ENCODE measurements around the gene CD99L2.

CD99L2 gene

DNA sequence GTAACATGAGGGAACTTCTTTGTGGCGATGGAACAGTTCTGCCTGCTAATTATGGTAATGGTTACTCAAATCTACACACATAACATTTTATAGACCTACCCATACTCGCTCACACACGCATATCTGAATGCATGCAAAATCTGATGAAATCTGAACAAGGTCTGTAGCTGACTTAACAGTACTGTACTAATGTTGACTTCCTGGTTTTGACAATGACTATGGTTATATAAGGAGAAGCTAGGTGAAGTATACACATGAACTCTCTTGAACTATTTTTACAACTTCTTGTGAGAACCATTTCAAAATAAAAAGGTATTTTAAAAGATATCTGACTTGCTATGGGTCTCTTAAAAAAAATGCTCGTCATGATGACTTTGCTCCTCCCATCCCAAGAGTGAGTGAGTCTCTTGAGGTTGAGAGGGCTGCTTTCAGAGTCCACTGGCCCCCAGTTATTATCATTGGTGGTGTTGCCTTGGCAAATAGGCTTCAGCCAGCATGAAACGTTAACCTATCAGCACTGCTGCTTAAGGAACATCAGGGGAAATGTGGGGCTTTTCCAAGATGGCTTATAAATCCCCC is 105.4 kb downstream of the CD99L2 start:
- DNase-seq (ENCODE audit: low spot score), result no peak

DNA sequence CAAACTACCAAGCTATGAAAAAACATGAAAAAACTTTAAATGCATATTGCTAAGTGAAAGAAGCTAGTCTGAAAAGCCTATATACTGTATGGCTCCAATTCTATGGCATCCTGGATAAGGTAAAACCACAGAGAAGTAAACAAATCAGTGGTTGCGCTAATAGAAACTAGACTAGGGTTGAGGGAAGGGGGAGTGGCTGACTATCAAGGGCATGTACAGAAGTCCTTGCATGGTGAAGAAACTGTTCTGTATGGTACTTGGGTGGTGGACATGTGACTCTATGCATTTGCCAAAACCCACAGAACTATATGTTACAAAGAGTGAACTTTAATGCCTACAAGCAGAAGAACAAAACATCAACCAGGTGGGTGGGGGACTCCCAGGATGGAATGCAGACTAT is 108.4 kb downstream of the CD99L2 start:
- no peak for DNase-seq (ENCODE audit: low spot score)

DNA sequence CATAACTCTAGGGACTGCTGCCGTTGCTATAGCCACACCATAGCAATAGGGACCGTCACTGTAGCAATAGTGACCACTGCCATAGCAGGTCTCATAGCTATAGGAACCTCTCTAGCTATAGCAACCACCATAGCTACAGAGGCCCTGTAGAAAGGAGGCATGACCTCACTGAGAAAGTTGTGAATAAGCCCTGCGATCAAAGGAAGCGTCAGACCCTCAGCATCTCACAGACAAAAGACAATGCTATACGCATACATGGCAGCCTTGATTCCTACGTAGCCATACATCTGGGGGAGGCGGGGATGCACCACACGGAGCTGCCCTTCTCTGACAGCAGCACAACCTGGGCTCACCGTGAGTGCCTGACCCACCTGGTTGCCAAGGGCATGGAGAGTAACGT is 116.8 kb downstream of the CD99L2 start:
- DNase-seq (ENCODE audit: low spot score), result no peak

DNA sequence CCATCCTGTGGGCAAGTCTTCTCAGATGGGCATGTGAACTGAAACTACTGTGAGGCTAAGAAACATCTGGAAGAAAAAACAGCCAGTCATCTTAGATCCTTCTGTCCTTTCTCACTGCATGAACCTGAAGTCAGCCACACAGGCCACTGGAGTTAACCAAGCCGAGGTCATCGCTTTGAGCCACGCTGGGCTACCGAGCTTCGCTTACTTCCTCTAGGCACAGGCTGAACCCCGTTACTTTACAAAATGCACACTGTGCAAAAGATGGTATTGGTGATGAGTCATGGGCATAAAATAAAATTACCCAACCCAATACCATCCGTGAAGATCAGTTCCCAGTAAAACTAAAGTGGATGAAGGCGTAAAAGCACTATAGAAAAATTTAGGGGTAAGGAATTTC is 119.1 kb downstream of the CD99L2 start:
- no peak for DNase-seq (ENCODE audit: low spot score)

DNA sequence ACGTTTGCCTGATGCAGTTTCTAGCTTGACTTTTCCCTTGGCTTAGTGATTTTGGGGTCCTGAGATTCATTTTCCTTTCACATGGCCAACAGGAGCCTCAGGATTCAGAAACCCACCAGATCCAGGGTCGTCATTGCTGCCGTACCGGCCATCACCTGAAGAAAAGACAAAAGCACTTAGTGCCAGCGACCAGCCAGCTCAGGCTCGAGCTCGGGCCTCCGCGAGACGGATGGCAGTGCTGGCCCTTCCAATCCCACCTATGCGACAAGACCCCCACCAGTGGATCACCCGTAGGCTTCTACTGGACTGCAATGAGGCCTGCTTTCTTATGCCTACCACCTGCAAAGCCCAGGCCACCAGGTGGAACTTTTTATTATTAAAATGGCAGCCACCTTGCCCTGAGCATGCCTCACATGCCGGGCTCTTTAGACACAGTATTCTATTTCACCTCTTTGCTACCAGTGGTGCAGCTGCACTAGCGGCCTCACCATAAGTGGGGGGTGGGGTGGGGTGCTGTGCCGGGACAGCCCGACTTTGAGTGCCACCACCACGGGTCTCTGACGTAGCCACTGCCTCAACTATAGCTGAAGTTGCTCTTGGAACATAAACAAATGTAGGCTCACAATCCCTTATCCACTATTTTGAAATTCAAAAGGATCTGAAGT is 121.0 kb downstream of the CD99L2 start:
- no peak for DNase-seq (ENCODE audit: low spot score)

DNA sequence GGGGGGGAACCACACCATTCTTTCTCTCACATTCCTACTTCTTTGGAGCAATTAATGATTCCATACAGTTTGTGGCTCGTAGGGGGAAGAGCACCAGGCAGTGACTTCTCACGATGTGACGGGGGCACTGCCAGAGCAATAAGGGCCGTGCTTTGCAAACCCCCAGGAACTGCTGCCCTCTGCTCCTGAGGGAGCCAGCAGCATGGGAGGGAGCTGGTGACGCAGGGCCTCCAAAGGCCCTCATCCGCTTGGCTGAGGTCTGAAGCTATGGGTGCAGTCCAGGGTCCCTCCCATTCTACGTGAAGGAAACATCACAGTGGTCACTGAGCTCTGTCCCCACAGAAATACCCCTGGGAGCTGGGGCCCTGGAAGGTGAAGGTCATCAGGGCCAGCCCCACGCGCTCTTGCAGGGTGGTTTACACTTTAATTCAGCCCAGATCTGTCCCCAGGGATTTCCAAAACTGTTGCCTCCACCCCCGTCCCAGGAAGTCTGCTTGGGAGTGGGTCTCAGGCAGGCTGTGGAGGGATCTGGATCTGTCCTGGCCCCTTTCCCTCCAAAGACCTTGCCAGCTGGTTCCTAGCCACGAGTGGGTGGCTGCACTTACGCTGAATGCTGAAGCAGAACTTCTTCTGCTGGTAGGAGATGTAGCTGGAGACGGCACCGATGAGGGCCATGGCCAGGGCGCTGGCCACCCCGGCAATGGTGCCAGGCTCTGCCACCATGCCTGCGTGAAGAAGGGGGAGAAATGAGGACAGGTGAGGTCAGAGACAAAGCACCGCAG is 122.7 kb downstream of the CD99L2 start:
- no peak for DNase-seq (ENCODE audit: low spot score)

DNA sequence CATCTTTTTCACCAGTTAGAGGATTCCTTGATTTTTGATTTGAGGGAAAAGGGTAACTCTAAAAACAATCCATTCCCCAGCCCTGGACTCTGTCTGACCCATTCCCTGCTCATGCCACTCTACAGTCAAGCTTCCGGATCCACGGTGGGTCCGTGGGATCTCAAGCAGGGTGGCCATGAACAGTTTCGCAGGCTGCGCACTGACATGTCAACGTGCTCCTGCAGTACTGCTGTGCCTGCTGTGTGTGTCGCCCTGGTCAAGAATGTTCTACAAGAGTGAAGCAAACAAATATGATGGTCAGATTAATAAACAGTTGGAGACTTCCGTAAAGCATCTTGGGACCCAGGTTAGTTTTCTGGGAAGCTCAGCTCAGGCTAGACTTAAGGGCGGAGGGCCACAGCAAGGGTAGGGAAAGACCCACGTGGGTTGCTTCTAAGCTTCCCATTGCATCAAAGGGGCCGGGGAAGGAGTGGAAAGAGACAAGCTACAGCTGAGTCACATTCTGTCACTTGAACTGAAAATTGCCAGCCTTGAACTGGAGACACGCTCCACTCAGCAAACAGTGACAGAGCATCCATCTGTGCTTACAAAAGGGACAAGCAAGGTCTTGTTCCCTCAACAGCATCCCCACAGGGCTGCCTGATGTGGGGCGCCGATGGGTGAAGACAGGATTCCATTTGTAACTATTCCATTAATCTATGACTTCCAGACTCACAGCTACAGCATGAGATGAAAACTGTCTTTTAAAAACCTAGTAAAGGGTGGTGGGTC is 123.5 kb downstream of the CD99L2 start:
- no peak for DNase-seq (ENCODE audit: low spot score)

DNA sequence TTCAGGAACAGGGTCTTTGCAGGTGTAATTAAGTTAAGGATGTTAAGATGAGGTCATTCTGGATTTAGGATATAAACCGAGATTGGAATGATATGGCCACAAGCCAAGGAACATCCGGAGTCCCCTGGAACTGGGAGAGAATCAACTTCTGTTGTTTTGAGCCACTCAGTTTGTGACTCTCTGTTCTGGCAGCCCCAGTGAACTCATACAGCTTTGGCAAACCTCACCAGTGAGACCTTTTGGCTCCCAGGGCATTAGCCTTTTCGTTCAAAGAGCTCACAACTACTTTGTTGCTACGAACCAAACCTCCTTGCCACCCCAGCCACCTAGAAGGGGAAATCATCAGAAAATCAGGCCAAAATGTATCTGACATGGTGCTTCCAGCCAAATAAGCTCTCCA is 124.8 kb downstream of the CD99L2 start:
- no peak for DNase-seq (ENCODE audit: low spot score)

DNA sequence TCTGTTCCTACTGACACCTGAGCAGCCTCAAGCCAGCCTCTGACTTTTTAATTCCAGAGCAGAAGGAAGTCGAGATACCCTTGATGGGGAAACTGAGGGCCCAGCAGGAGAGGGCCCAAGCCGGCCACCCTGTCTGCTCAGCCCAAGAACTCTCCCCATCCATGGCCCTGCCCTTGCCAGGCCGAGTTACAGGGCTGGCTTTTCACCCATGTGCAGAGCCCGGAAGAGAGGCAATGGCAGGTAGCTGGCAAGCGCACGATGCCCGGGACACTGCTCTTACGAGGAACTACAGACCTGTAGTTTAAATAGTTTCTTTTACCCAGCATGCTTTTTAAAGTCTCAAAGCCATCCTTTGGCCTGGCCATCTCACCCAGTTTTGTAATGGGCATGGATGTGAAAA is 125.4 kb downstream of the CD99L2 start:
- no peak for DNase-seq (ENCODE audit: low spot score)

DNA sequence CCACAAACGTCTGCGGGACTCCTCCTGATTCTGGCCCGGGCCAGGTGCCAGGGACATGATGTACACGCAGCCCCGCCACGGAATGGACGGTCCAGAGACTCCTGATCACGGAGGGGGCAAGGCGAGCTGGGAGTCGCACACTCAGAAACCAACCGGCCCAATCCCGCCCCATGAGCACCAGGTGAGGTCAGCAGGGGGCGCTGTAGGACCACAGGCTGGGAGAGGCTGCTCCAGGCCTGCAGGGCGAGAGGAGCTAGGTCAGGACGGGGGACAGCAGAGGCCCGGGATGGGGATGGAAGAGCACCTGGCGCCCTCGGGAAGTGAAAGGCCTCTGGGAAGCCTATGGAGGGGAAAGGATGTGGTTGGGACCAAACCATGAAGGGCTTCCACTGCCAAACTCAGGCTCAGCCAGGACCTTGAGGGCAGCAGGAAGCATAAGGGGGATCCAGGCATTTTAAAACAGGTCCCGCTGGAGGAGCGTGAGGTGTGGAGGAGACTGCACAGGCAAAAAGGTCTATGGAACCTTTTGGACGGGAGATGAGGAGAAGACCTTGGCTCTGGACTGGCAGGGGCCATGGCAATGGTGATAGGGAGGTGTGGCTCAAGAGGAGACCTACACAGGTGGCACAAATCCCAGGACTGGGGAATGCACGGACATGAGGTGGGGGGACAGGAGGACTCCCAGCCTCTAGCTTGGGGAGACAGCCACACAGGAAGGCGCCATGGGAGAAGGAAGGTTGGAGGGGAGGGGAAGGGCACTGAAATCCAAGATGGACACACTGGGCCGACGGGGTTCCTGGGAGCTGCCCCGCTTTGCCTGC is 126.1 kb downstream of the CD99L2 start:
- DNase-seq (ENCODE audit: low spot score), result peak; percentile 60

DNA sequence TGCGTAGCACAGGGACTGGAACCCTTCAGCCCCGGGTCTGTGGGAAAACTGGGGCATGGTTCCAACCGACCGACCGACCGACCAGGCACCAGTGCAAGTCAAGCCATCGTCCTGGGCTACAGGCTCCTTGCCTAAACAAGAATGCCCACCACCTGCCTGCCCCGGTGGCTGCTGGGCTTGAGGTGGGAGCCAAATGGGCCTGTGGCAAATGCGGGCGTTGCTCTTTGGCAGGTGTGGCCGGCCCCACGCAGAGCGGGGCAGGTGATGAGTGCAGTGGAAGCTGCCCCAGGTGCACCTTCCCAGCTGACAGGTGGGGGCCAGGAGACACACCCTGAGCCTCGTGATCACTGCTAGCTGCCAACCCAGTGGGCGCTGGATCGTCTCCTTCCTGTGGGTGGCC is 127.4 kb downstream of the CD99L2 start:
- DNase-seq (ENCODE audit: low spot score), result no peak

DNA sequence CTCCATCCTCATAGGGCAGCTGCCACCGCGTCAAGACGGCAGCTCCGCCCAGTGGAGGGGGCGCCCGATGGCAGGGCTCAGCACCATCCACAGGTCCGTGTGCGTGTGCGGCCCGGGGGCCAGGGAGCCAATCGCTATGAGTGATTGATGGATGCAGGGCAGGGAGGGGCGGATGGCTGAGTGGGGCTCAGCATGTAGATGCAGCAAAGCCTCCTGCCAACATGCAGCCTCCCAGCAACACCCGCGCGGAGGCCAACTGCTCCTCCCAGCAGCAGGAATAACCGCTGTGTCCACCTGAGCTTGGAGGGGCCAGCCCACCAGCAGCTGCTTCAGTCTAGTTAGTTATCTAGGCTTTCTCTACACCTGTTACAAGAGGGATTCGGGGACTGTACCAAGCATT is 127.8 kb downstream of the CD99L2 start:
- no peak for DNase-seq (ENCODE audit: low spot score)

DNA sequence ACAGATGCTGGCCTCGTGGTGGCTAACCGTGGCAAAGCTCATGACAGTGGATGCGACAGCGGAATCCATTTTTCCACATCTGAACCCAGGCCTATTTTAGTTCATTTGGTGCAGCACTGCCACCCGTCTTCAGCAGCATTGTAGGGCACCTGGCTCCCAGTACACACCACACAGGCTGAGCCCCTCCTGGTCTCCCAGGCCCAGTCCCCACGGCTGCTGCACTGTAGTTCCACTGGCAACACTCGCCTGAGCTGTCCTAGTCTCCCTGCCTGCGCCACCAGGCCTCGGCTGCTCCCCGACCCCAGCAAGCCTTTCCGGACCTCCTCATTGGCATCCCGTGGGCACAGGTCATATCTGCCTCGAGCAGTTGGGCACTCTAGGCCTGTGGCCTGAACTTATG is 129.1 kb downstream of the CD99L2 start:
- no peak for DNase-seq (ENCODE audit: low spot score)

DNA sequence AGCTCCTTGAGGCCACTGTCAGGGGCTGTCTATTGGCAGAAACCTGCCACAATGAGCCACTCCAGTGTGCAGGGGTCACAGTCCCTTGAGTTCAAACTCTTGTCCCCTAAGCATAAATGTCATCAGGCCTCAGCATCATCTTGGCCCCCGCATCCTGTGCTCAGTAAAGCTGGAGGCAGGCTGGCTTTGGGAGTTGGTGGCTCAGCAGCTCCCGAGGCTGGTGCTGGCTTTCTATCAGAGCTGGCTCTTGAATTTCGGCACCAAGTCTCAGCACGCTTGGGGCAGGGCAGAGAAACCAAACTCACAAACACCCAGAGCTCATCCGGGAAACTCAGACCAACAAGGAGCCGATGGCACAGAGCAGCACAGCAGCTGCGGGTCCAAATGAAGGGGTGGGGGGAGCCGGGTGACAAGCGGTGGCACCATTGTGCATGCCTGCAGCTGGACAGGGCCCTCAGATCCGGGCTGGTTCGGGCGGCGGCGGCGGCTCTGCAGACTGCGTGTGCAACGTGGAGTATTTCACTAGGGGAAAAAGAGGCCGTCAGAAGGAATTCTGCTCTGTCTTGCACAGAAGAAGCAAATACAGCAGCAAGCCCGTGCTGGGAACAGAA is 129.8 kb downstream of the CD99L2 start:
- DNase-seq (ENCODE audit: low spot score), result no peak

DNA sequence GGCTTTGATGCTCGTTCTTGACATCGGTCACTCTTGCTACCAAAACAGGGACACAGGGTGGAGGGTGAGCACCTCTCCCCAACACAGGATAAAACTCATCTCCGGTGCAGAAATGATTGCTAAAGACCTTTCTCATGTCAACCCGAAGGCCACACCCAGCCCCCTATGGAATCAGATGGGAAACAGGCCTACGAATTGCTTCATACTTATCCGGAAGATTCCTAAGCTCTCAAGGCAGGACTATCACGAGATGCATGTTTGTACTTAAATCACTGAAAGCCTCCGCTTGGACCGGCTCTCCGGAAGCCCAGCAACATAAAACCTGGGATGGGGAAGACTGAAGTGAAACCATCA is 130.4 kb downstream of the CD99L2 start:
- no peak for DNase-seq (ENCODE audit: low spot score)

DNA sequence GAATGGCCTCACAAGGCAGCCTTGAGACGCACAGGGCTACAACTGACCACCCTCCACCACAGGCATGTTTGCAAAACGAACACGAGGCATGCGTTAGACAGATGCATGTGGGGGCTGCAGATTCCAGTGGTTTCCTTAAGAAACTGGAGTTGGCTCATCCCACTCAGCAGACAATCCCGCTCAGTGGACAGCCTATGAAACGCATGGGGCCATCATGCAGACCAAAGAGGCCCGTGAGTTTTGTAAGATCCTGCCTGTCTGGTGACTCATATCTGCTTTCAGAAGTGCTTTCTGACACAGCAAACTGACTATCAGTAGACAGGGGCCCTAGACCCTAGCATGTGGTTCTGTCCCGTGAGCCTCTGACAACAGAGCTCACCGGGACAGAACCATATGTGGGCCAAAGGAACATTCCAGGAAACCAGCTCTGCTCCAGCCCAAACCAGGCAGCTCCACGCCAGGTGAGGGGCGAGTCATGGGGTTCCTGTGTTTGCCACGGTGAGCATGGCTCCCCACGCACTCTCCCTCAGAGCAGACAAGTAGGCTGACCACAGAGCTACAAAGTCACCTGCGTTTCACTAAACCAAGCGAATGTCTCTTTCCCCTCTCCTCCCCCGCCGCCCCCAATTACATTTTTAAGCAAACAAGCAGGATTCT is 130.9 kb downstream of the CD99L2 start:
- DNase-seq (ENCODE audit: low spot score), result no peak

DNA sequence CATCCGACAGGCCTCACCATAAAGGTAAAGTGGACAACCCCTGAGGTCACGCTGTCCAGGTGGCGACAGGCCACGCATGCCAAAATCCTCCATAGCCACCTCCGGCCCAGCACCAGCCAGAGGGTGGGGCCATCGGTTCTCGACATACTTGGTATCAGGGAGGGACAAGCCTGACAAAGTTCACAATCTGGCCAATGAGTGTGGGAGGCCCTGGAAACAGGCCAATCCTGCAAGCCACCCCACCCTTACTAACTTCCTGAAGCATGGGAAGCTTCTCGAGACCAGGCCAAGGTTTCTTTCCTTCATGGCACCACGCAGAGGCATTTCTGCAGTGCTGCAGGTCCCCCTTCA is 131.4 kb downstream of the CD99L2 start:
- DNase-seq (ENCODE audit: low spot score), result no peak

DNA sequence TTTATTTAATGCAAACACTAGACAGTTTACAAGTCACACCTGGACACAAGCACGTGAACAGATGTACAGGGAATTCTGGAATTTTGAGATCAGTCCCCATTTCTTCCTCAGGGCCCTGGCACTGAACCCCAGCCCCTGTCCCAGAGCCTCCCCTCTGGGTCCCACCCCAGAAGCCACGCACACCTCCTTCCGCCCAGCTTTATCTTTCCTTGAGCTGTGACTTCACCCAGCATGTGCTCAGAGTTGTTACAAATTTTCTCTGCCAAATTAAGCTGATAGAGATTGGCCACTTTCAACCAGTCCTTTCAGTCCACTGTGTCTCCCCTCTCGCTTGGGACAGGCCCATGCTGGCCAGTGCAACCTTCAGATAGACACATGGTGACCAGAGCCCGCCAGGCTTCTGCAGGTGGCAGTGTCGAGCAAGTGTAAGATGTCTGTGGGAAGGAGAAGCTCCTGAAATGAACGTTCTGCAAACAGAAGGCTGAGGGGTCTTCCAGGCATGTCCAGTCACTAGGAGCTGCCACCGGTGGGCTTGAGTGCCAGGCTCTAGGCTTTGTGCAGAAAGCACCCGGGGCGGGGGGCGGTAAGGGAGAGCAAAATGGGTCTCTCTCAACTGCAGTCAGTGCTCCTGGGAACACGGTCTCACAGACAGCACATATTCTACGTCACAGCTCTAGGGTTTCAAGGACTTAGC is 132.0 kb downstream of the CD99L2 start:
- DNase-seq (ENCODE audit: low spot score), result no peak

DNA sequence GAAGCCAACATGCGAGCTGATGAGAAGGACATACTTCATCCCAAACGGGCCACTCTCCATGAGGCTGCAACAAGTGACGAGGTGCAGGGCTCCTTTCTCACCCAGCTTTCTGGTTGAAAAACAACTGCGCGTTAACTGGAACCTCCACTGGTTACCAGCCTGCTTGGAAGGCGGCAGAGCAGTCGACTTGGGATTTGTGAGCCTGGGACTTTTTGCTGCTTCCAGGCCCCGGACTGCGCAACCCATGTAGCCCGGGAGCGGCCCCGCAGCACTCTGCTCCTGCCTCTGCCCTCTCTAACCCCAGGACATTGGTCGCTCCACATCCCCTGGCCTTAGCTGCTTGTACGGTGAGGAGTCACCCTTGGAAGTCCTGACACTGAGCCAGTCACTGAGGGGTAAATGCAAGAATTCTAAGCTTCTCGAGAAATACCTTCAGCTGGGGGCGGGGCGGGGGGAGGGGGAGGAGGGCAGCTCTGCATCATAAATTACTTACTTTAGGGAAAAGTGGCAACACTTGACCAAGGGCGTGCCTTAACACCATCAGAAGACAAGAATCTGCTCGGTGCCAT is 132.6 kb downstream of the CD99L2 start:
- DNase-seq (ENCODE audit: low spot score), result no peak

DNA sequence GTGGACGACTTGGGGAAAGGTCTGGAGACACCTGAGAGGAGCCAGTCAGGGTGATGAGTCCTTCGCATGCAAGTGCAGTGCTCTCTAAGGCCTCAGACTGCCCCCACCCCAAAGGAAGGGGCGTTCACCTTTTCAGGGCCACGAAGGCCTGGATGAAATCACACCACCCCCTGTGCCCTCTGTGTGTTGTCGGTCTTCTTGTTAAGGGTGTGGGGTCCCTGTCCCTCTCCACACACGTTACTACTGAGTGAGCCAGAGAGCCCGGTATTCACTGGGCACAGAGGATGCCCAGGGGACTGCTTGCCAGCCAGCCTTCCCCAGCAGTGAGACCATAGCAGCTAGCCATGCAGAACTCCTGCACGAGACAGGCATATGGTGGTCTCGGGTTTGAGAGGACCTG is 133.2 kb downstream of the CD99L2 start:
- DNase-seq (ENCODE audit: low spot score), result no peak
